ENCODE measurements around the gene FARSA.
"Not testable (repeated sequence)": the region's sequence is repeated elsewhere in the genome, so short reads cannot be mapped to it uniquely, and the experiment has no call there.

FARSA gene

DNA sequence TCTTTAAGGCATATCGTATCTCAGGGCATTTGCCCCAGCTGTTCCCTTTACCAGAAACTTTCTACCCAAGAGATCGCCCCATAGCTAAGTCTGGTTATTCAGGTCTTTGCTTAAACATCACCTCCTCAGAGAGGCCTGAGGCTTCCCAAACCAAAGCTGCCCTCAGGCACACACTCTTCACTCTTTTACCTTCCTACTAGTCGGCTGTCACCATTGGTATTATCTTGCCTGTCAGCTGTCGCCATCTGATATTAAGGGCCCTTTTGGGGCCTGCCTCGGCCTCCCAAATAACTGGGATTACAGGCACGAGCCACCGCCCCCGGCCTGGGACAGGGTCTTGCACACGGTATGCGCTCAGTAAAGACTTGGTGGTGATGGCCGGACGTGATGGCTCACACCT is 22.5 kb upstream of the FARSA start:
- FAIRE-seq (no peak), DNase-seq (ENCODE audit: insufficient read length, low spot score) (no peak)
- TF ChIP-seq SPI1 (IDR thresholded peaks at IDR 0.05; ENCODE audit: low read depth, low read length) (no peak), PAX5 (IDR thresholded peaks at IDR 0.05; ENCODE audit: insufficient read depth, low read length, severe bottlenecking) (no peak), POLR2AphosphoS5 (IDR thresholded peaks at IDR 0.05; ENCODE audit: low read depth, low read length) (no peak), POLR2A (IDR thresholded peaks at IDR 0.05; ENCODE audit: low read depth, low read length) (no peak), POU2F2 (IDR thresholded peaks at IDR 0.05; ENCODE audit: low read depth, low read length) (no peak), TAF1 (IDR thresholded peaks at IDR 0.05; ENCODE audit: low read depth, low read length) (no peak)

GRCh38 chr19:12955575-12955974 is 22.1 kb upstream of the FARSA start:
- not testable (repeated sequence) for DNase-seq (ENCODE audit: insufficient read length, low spot score); FAIRE-seq

GRCh38 chr19:12954612-12954962 is 21.1 kb upstream of the FARSA start:
- peak; percentile 71 for FAIRE-seq
- TF ChIP-seq TAF1 (IDR thresholded peaks at IDR 0.05; ENCODE audit: low read depth, low read length) (no peak), PAX5 (IDR thresholded peaks at IDR 0.05; ENCODE audit: insufficient read depth, low read length, severe bottlenecking) (no peak), SPI1 (IDR thresholded peaks at IDR 0.05; ENCODE audit: low read depth, low read length) (no peak), POLR2AphosphoS5 (IDR thresholded peaks at IDR 0.05; ENCODE audit: low read depth, low read length) (no peak), POU2F2 (IDR thresholded peaks at IDR 0.05; ENCODE audit: low read depth, low read length) (no peak), POLR2A (IDR thresholded peaks at IDR 0.05; ENCODE audit: low read depth, low read length) (no peak)
- no peak for DNase-seq (ENCODE audit: insufficient read length, low spot score)

- no peak for DNase-seq (ENCODE audit: insufficient read length, low spot score)
- TF ChIP-seq POLR2A (IDR thresholded peaks at IDR 0.05; ENCODE audit: low read depth, low read length) (peak; percentile 44), TAF1 (IDR thresholded peaks at IDR 0.05; ENCODE audit: low read depth, low read length) (no peak)
- no peak for FAIRE-seq
Measured at GRCh38 chr19:12953799-12954611, 20.5 kb upstream of the FARSA start.

DNA sequence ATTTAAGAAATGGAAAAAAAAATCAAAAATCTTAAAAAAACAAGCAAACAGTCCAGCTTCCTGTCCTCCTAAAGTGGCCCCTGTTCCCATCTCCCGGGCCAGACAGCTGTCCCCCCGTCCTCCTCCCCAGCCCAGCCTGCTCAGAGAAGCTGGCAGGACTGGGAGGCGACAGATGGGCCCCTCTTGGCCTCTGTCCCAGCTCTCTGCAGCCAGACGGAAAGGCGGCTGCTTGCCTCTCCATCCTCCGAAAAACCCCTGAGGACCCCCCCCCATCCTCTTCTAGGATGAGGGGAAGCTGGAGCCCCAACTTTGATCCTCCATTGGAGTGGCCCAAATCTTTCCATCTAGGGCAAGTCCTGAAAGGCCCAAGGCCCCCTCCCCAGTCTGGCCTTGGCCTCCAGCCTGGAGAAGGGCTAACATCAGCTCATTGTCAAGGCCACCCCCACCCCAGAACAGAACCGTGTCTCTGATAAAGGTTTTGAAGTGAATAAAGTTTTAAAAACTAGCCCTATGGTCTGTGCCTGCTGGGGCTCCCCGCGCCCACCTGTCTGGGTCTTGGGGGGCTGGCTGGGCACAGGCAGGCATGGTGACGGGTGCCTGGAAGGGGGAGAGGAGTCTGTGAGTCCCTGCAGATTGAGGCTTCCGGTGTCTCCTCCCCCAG is 19.8 kb upstream of the FARSA start:
- no peak for DNase-seq (ENCODE audit: insufficient read length, low spot score)
- TF ChIP-seq POLR2AphosphoS5 (IDR thresholded peaks at IDR 0.05; ENCODE audit: low read depth, low read length) (no peak), POLR2A (IDR thresholded peaks at IDR 0.05; ENCODE audit: low read depth, low read length) (no peak; the same call in 1 of the 2 replicates), SPI1 (IDR thresholded peaks at IDR 0.05; ENCODE audit: low read depth, low read length) (no peak), TAF1 (IDR thresholded peaks at IDR 0.05; ENCODE audit: low read depth, low read length) (no peak), PAX5 (IDR thresholded peaks at IDR 0.05; ENCODE audit: insufficient read depth, low read length, severe bottlenecking) (no peak), POU2F2 (IDR thresholded peaks at IDR 0.05; ENCODE audit: low read depth, low read length) (no peak)
- no peak for FAIRE-seq

- DNase-seq (ENCODE audit: insufficient read length, low spot score) (no peak), FAIRE-seq (no peak)
- TF ChIP-seq SPI1 (IDR thresholded peaks at IDR 0.05; ENCODE audit: low read depth, low read length) = no peak
- TF ChIP-seq POU2F2 (IDR thresholded peaks at IDR 0.05; ENCODE audit: low read depth, low read length) = no peak
- TF ChIP-seq TAF1 (IDR thresholded peaks at IDR 0.05; ENCODE audit: low read depth, low read length) = no peak
- no peak; the same call in none of the 2 replicates for TF ChIP-seq POLR2AphosphoS5 (IDR thresholded peaks at IDR 0.05; ENCODE audit: low read depth, low read length)
- no peak for TF ChIP-seq PAX5 (IDR thresholded peaks at IDR 0.05; ENCODE audit: insufficient read depth, low read length, severe bottlenecking)
Measured at GRCh38 chr19:12952488-12953137, 19.1 kb upstream of the FARSA start.

DNA sequence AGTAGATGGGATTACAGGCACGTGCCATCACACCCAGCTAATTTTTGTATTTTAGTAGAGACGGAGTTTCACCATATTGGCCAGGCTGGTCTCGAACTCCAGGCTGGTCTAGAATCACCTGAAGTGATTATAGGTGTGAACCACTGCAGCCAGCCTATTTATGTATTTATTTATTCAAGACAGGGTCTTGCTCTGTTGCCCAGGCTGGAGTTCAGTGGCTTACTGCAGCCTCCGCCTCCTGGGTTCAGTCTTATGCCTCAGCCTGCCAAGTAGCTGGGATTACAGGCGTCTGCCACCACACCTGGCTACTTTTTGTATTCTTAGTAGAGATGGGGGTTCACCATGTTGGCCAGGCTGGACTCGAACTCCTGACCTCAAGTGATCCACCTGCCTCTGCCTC is 18.5 kb upstream of the FARSA start:
- DNase-seq (ENCODE audit: insufficient read length, low spot score); FAIRE-seq: not testable (repeated sequence)

DNA sequence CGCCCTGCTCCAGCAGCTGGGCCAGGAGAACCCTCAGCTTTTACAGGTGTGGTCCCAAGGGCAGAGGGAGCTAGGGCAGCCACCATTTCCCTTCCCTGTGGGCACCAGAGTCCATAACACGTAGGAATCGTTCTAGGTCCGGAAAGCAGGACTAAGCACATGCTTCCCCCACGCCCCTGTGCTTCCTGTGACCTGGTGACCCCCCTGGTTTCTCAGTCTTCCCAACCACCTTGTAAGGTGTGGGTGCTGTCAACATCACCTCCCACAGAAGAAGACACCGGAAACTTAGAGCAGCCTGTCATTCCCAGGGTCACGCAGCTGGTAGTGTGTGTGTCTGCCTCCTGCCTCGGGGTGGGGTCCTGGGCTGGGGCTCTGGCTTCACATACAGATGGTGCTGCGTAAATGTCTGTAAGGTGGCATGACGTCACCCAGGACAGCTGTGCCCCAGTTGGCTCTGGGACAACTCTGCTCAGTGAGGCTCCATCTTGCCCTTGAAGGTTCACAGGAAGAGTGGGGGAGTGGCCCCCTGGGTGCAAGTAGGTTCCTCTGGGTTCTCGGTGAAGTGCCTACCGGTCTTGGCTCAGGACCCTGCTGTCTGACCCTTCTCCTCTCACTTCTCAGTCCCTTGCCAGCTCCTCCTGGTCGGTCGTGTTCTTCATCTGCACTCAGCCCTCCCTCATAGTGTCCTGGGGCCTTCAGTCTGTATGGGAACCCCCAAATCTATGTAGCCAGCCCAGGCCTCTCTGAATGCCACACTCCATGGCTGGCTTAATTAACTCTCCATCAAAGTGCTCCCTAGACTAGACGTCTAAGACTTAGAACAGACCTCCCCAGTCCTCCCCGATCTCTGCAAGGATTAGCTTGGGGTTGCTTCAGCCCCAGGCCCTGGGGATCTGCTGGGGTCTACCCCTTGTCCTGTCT is 16.1 kb upstream of the FARSA start:
- FAIRE-seq (no peak), DNase-seq (ENCODE audit: insufficient read length, low spot score) (no peak)
- no peak for TF ChIP-seq POLR2A (IDR thresholded peaks at IDR 0.05; ENCODE audit: low read depth, low read length)
- TF ChIP-seq TAF1 (IDR thresholded peaks at IDR 0.05; ENCODE audit: low read depth, low read length) = no peak
- TF ChIP-seq PAX5 (IDR thresholded peaks at IDR 0.05; ENCODE audit: insufficient read depth, low read length, severe bottlenecking) = no peak
- no peak for TF ChIP-seq POU2F2 (IDR thresholded peaks at IDR 0.05; ENCODE audit: low read depth, low read length)
- TF ChIP-seq SPI1 (IDR thresholded peaks at IDR 0.05; ENCODE audit: low read depth, low read length) = no peak

DNA sequence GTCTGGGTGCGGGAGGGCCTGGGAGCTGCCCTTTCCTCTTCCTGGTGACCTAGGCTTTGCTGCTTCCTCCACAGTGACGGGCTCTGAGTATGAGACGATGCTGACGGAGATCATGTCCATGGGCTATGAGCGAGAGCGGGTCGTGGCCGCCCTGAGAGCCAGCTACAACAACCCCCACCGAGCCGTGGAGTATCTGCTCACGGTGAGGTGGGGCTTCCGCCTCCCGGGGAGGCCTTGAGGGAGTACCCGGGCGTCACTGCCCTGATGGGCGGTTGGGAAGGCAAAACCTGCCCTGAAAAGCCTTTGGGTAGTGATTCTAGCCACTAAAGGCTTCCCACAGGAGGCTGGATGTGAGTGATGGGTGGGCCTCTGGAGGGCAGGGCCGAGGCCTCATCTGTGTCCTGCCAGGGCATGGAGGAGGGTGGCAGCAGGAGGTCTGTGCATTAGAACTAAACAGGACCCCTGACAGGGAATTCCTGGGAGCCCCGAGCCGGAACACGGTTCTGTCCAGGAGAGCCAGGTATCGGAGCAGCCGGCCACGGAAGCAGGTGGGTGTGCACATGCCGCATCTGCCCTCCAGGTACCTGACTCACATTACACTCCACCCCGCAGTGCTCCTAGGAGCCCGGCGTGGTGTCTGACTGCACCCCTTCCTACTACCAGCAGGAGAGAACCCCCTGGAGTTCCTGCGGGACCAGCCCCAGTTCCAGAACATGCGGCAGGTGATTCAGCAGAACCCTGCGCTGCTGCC is 15.3 kb upstream of the FARSA start:
- TF ChIP-seq POLR2A (IDR thresholded peaks at IDR 0.05; ENCODE audit: low read depth, low read length) (no peak), PAX5 (IDR thresholded peaks at IDR 0.05; ENCODE audit: insufficient read depth, low read length, severe bottlenecking) (no peak), POU2F2 (IDR thresholded peaks at IDR 0.05; ENCODE audit: low read depth, low read length) (no peak), SPI1 (IDR thresholded peaks at IDR 0.05; ENCODE audit: low read depth, low read length) (no peak), TAF1 (IDR thresholded peaks at IDR 0.05; ENCODE audit: low read depth, low read length) (no peak), POLR2AphosphoS5 (IDR thresholded peaks at IDR 0.05; ENCODE audit: low read depth, low read length) (no peak)
- DNase-seq (ENCODE audit: insufficient read length, low spot score) (no peak), FAIRE-seq (no peak)

All from GM12891 (cell line).